ENCODE measurements around the gene RREB1.

GRCh38 chr6:7164536-7165001 is 56.8 kb downstream of the RREB1 start:
- no peak for TF ChIP-seq EP300 (IDR thresholded peaks at IDR 0.05)
- TF ChIP-seq, protein P1, sequence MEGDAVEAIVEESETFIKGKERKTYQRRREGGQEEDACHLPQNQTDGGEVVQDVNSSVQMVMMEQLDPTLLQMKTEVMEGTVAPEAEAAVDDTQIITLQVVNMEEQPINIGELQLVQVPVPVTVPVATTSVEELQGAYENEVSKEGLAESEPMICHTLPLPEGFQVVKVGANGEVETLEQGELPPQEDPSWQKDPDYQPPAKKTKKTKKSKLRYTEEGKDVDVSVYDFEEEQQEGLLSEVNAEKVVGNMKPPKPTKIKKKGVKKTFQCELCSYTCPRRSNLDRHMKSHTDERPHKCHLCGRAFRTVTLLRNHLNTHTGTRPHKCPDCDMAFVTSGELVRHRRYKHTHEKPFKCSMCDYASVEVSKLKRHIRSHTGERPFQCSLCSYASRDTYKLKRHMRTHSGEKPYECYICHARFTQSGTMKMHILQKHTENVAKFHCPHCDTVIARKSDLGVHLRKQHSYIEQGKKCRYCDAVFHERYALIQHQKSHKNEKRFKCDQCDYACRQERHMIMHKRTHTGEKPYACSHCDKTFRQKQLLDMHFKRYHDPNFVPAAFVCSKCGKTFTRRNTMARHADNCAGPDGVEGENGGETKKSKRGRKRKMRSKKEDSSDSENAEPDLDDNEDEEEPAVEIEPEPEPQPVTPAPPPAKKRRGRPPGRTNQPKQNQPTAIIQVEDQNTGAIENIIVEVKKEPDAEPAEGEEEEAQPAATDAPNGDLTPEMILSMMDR (IDR thresholded peaks at IDR 0.05), result no peak
- TF ChIP-seq POLR2AphosphoS5 (IDR thresholded peaks at IDR 0.05), result no peak
- TF ChIP-seq POLR2A (IDR thresholded peaks at IDR 0.05), result no peak

Measured in suprapubic skin (tissue), 4 donors.